ENCODE measurements around the gene RANGAP1.

DNA sequence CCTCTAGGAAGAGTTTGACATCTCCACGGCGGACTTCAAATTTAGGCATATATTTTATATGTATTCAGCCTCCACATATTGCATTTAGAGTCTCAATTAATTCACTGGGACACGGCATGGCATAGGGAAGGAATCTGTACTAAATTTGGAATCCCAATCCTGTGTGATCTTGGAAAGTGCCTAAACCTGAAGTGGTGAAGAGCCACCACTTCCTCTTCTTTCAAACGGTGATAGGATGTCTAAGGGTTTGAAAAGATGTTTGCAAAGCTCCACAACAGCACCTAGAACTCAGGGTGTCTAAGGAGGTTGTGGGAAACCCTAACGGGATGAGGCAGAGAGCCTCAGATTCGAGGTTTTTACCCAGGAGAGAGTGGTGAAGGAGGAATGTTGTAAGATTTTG, 81.9 kb downstream of the RANGAP1 start:
- TF ChIP-seq POLR2A (IDR thresholded peaks at IDR 0.05) (no peak), POLR2AphosphoS5 (IDR thresholded peaks at IDR 0.05) (no peak)
- TF ChIP-seq, protein P1, sequence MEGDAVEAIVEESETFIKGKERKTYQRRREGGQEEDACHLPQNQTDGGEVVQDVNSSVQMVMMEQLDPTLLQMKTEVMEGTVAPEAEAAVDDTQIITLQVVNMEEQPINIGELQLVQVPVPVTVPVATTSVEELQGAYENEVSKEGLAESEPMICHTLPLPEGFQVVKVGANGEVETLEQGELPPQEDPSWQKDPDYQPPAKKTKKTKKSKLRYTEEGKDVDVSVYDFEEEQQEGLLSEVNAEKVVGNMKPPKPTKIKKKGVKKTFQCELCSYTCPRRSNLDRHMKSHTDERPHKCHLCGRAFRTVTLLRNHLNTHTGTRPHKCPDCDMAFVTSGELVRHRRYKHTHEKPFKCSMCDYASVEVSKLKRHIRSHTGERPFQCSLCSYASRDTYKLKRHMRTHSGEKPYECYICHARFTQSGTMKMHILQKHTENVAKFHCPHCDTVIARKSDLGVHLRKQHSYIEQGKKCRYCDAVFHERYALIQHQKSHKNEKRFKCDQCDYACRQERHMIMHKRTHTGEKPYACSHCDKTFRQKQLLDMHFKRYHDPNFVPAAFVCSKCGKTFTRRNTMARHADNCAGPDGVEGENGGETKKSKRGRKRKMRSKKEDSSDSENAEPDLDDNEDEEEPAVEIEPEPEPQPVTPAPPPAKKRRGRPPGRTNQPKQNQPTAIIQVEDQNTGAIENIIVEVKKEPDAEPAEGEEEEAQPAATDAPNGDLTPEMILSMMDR (IDR thresholded peaks at IDR 0.05 in 8 of 11, conservative IDR thresholded peaks at IDR 0.05 in 3 of 11) = no peak

Measured in spleen (tissue), 7 donors.